Astrocyte (in vitro differentiated cells and primary cell): ENCODE data around the gene RABGGTA.

ENCODE experiments used
- CTCF ChIP-seq: IDR thresholded peaks from 2 replicates; pipeline ENCODE4 v1.5.1; 2011; ENCODE audit warnings: low read depth, mild to moderate bottlenecking, inconsistent platforms, low read length, moderate library complexity; ENCODE audit not compliant: insufficient read depth
- EZH2 ChIP-seq: IDR thresholded peaks from 2 replicates; pipeline ENCODE4 v1.6.1; 2012; ENCODE audit warnings: mild to moderate bottlenecking, low read length, inconsistent platforms; ENCODE audit not compliant: insufficient read depth

- no peak for TF ChIP-seq CTCF
- no peak for TF ChIP-seq EZH2
Observed at GRCh38 chr14:24269910-24270536, 1.4 kb downstream of the RABGGTA start.
